Activated naive CD4-positive, alpha-beta T cell treated with anti-CD3 and anti-CD28 coated beads for 36 hours (primary cell): ENCODE data around the gene ATXN1. TPM values are rescaled to one million over a fixed set of nuclear protein-coding genes. Genes with fewer than 3 reads are reported as not detected.

Experiments used
- CTCF ChIA-PET: fragments of 350-600 bp; sonication (Branson Sonifier 250); formaldehyde crosslinking; loops from one replicate; lab custom pipeline; 2021; ENCODE audit warnings: antibody characterized with exemption; lab: Charles Lee
- DNase-seq: peaks from one replicate; pipeline ENCODE4 v3.0.0-alpha.2; 2020
- H3K27ac Mint-ChIP-seq: one replicate; pipeline ENCODE4 v1.8.0; 2021; ENCODE audit warnings: mild to moderate bottlenecking, mixed read lengths
- H3K27me3 Mint-ChIP-seq: one replicate; pipeline ENCODE4 v1.8.0; 2021; ENCODE audit warnings: low read depth, mixed read lengths
- H3K36me3 Mint-ChIP-seq: one replicate; pipeline ENCODE4 v1.8.0; 2021; ENCODE audit warnings: low read depth, mixed read lengths
- H3K4me1 Mint-ChIP-seq: one replicate; pipeline ENCODE4 v1.8.0; 2021; ENCODE audit warnings: low read depth, mixed read lengths
- H3K4me3 Mint-ChIP-seq: one replicate; pipeline ENCODE4 v1.8.0; 2021; ENCODE audit warnings: mild to moderate bottlenecking, moderate library complexity, mixed read lengths
- H3K9me3 Mint-ChIP-seq: one replicate; pipeline ENCODE4 v1.8.0; 2021; ENCODE audit warnings: mixed read lengths
- intact Hi-C: fragments of 100-400 bp; cut with micrococcal nuclease; formaldehyde crosslinking; loops from one replicate; pipeline ENCODE4 v1.15.1; 2023
- total RNA-seq, 2 experiments: library from RNA; stranded (reverse); gene quantifications; one replicate each; pipeline ENCODE4 v1.2.3, GENCODE V29; 2021

The ATXN1 gene
- total RNA-seq, 2 experiments from 2014 or later: 9.4 to 12.7 TPM

DNA sequence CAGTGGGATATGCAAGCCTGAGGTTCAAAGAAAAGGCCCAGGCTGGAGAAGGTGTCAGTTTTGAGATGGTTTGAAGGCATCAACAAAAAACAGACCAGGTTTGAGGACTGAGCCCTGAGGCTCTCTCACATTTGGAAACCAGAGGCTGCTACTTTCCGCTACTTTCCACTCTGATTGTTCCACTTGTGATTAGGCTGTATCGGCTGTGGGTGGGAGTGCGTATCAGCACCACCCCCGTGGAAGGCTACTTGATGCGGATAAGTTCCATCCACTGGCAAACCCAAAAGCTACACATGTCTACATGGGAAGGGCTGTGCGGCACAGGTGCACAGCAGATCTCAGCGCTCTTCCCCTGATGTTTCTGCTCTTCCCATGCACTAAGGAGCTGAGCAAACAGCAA, 324.2 kb downstream of the ATXN1 start:
- DNase-seq: no peak

DNA sequence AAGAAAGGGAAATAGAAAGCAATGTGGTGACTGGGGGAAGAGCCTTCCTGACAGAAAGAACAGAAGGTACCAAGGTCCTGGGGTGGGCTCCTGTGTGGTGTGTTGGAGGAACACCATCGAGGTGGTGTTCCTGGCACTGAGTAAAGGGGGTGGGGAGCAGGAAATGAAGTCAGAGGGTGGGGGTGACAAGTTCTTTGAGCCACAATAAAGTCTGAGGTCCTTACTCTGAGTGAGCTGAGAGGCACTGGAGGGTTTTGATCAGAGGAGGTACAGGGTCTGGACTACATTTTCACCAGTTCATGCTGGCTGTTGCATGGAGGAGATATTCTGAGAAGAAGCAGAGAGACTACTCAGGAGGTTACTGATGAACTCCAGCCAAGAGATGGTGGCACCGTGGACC, 324.7 kb downstream of the ATXN1 start:
- Mint-ChIP-seq H3K27ac (peak overlapping the region; percentile 89), H3K4me3 (peak overlapping the region; percentile 78), H3K27me3 (no peaks in the 10 kb centered on the region), H3K4me1 (peaks cover 75% of the 10 kb centered on the region), H3K9me3 (no peaks in the 10 kb centered on the region), H3K36me3 (peaks cover 10% of the 10 kb centered on the region)
- DNase-seq: peak; percentile 74
- CTCF ChIA-PET: no interaction called here
- intact Hi-C loops: loop anchor here (1.0 to 2.0 kb wide), 4 partner anchors 15 to 114 kb away; no protein-coding TSS in a partner anchor

More for the DNA sequence above, 324.2 kb downstream of the ATXN1 start:
- intact Hi-C loops: loop anchor here (2.0 kb wide), 2 partner anchors 38 to 46 kb away; no protein-coding TSS in a partner anchor
- Mint-ChIP-seq H3K4me1 (peaks cover 71% of the 10 kb centered on the region), H3K9me3 (no peaks in the 10 kb centered on the region), H3K27ac (peak overlapping the region; percentile 89), H3K36me3 (peaks cover 10% of the 10 kb centered on the region), H3K4me3 (peak overlapping the region; percentile 78), H3K27me3 (no peaks in the 10 kb centered on the region)
- CTCF ChIA-PET: interaction anchor here (1.3 kb wide), 1 partner anchor 17 kb away, joined by 5 read pairs; no protein-coding TSS in a partner anchor

DNA sequence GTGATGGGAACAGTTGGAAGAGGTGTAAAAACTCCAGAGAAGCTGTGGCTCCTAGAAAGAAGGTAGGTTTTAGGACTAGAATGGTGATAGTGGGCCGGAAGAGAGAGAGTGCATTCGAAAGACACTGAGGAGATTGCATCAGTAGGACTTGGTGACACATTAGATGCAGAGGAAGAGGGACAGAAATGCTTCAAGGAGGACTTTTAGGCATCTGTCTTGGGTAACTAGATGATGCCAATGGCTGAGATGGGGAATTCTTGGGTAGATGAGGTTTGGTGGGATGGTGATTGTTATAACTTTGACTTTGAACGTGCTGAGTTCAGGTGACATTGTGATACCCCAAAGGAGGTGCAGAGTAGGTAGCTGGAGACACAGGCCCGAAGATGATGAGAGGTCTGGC, 326.4 kb downstream of the ATXN1 start:
- CTCF ChIA-PET: no interaction called here
- Mint-ChIP-seq H3K36me3 (peaks cover 14% of the 10 kb centered on the region), H3K27ac (peak overlapping the region; percentile 89), H3K27me3 (no peaks in the 10 kb centered on the region), H3K4me1 (peaks cover 60% of the 10 kb centered on the region), H3K9me3 (no peaks in the 10 kb centered on the region), H3K4me3 (peak overlapping the region; percentile 38)
- intact Hi-C loops: no loop called here
- no peak for DNase-seq

DNA sequence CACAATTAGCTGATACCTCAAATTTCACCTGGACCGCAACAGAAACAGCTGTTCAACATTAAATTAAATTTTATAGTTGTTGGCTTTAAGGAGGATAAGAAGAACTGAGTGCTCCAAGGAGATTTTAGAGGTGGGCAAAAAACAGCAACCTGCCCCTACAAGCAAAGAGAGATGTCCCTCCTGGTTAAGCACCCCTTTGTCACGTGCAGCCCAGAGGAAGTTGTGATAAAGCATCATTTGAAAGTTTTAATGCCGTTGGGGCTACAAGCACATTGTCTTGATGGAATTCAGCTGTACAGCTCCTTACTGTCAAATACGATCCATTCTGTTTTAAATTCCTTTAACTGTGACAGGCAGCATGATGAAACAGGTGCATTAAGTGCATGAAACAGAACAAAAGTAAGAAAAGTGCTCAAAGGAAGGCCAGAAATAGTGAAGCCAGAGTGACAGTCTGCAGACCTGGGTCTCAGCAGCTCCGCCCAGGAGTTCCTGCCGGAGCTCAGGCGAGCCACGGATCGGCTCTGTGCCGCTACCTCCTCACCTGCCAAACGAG, 327.8 kb downstream of the ATXN1 start:
- no peaks in the 10 kb centered on the region for H3K9me3 Mint-ChIP-seq
- CTCF ChIA-PET: no interaction called here
- H3K4me3 Mint-ChIP-seq: no peak overlapping the region
- H3K4me1 Mint-ChIP-seq: peaks cover 56% of the 10 kb centered on the region
- H3K27ac Mint-ChIP-seq: peak overlapping the region; percentile 89
- no peaks in the 10 kb centered on the region for H3K27me3 Mint-ChIP-seq
- no peak for DNase-seq
- intact Hi-C loops: no loop called here
- H3K36me3 Mint-ChIP-seq: peaks cover 14% of the 10 kb centered on the region

DNA sequence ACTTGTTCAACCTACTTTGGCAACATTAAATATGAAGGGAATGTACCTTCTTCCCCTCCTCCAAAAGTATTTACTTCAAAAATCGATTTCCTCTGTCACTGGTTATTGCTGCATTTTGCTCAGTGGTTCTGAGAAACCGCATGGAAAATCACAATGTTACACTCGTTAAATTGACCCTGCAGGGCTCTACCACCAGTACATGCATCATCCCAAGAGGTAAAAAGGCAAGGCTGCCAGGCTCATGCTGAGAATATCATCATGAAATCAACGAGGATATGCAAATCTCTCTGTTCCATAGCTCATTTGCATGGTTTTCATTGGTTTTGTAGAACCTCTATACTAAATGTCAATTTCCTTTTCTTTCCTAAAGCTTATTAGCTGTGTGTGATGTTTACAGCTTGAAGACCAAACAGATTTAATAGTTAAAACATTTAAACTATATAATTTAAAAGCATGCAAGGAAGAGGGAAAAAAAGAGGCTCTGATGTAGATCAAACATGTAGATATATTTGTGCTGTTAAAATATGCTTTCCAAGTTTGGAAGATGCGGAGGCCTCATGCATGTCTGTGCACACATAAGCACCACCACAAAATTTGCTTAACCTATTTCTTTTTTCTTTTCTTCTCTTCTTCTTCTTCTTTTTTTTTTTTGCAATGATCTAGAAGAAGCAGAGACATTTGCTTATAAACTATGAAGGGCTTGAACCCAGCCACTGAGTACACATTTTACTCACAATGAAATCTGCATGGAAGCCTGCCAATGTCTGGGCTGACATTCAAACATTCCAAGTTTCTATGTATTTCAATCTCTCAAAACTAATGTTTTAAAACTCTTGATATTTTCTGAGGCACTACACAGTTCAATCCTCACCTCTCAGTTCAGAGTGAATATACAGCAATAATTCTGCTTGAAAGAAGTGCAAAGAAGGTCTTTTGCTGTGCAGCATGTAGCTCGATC, 328.9 kb downstream of the ATXN1 start:
- intact Hi-C loops: loop anchor here (1.0 kb wide), 1 partner anchor 11 kb away; no protein-coding TSS in a partner anchor
- peaks cover 50% of the 10 kb centered on the region for H3K4me1 Mint-ChIP-seq
- H3K27ac Mint-ChIP-seq: peak overlapping the region; percentile 54
- H3K4me3 Mint-ChIP-seq: no peak overlapping the region
- H3K27me3 Mint-ChIP-seq: no peaks in the 10 kb centered on the region
- no peaks in the 10 kb centered on the region for H3K9me3 Mint-ChIP-seq
- CTCF ChIA-PET: interaction anchor here (0.7 kb wide), 1 partner anchor 102 kb away, joined by 3 read pairs; no protein-coding TSS in a partner anchor
- peaks cover 13% of the 10 kb centered on the region for H3K36me3 Mint-ChIP-seq
- no peak for DNase-seq

DNA sequence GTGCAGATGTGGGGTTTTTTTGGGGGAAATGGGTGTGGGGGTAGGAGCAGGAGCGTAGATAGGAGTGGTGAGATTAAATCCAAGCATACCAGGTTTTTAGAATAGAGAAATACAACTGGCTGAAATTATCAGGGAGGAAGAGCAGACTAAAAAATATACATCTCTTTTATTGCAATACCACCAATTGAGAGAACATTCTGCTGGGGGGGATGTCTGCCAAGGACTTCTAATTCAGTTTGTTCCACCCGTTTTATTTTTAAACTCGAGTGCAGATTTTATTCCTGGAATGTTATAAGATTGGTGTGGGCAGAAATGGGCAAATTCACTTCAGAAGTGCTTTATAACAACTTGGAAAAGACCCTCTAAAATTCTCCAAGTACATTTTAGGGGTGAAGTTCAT, 330.2 kb downstream of the ATXN1 start:
- H3K4me3 Mint-ChIP-seq: no peak overlapping the region
- no peaks in the 10 kb centered on the region for H3K27me3 Mint-ChIP-seq
- peaks cover 41% of the 10 kb centered on the region for H3K4me1 Mint-ChIP-seq
- intact Hi-C loops: no loop called here
- H3K27ac Mint-ChIP-seq: no peak overlapping the region
- no peak for DNase-seq
- CTCF ChIA-PET: no interaction called here
- peaks cover 10% of the 10 kb centered on the region for H3K36me3 Mint-ChIP-seq
- no peaks in the 10 kb centered on the region for H3K9me3 Mint-ChIP-seq

DNA sequence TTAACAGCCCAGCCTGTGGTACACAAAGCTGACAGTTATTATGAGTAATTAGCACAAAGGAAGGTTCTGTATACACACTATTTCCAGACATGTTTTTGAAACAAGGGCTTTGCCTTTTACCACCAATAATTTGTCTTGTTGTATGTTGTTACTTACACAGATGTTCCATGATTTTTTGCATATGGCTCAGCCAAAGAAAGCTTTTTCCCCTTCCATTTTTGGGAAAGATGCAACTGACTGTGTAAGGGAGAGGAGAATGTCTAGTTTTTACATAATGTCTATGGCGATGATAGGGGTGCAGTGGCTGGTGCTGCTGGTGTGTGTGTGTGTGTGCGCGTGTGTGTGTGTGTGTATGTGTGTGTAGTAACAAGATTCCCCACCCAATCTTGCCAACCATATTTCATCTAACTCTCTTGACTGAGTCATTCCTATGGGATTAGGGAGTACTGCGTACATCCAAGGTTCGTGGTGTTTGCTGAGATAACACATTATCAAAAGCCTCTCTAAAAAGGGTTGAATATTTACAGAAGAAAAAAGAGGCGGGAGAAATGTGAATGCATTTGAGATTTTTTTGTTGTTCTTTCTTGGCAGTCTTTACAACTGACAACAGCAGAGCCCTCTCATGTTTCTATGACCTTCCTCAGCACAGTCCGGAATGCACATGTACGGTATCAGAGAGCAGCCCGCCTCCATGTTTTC, 330.7 kb downstream of the ATXN1 start:
- Mint-ChIP-seq H3K27ac (no peak overlapping the region), H3K9me3 (no peaks in the 10 kb centered on the region), H3K4me1 (peaks cover 42% of the 10 kb centered on the region), H3K27me3 (no peaks in the 10 kb centered on the region), H3K4me3 (no peak overlapping the region), H3K36me3 (peaks cover 10% of the 10 kb centered on the region)
- intact Hi-C loops: no loop called here
- DNase-seq: no peak
- CTCF ChIA-PET: interaction anchor here (0.5 kb wide), 1 partner anchor 106 kb away, joined by 4 read pairs; no protein-coding TSS in a partner anchor

DNA sequence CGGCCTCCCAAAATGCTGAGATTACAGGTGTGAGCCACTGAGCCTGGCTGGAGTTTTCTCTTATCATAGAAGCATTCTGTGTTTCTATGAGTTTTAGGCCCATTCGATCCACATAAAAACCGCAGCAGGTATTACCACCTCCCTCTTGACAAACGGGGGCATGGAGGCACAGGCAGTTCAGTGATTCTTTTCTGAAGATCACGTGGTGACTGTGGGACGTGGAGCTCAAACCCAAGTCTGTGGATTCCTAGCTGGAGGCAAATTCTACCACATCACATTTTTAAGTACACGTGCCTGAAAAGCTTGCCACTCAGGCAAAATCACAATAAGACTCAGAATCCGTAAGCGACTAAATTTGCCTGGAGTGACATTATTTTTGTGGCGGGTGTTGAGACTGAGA, 331.6 kb downstream of the ATXN1 start:
- no peak for DNase-seq
- Mint-ChIP-seq H3K27ac (no peak overlapping the region), H3K4me1 (peaks cover 34% of the 10 kb centered on the region), H3K4me3 (no peak overlapping the region), H3K27me3 (no peaks in the 10 kb centered on the region), H3K9me3 (no peaks in the 10 kb centered on the region), H3K36me3 (peaks cover 4% of the 10 kb centered on the region)
- intact Hi-C loops: loop anchor here (10.0 kb wide), 1 partner anchor 295 kb away; no protein-coding TSS in a partner anchor
- CTCF ChIA-PET: no interaction called here

DNA sequence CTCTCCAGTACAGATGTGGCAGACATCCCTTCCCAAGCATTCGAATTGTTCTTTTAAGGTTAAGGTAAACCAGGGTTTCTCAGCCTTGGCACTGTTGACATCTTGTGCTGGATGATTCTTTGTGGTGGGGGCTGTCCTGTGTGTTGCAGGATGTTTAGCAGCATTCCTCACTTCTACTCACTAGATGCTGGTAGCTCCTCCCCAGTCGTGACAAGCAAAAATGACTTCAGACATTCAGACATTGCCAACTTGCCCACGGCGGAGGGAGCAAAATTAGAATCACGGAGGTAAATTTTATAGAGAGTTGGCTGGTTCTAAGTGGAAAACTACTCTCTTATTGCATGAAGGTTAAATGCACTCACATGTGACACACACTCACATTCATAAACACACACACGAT, 334.1 kb downstream of the ATXN1 start:
- CTCF ChIA-PET: no interaction called here

DNA sequence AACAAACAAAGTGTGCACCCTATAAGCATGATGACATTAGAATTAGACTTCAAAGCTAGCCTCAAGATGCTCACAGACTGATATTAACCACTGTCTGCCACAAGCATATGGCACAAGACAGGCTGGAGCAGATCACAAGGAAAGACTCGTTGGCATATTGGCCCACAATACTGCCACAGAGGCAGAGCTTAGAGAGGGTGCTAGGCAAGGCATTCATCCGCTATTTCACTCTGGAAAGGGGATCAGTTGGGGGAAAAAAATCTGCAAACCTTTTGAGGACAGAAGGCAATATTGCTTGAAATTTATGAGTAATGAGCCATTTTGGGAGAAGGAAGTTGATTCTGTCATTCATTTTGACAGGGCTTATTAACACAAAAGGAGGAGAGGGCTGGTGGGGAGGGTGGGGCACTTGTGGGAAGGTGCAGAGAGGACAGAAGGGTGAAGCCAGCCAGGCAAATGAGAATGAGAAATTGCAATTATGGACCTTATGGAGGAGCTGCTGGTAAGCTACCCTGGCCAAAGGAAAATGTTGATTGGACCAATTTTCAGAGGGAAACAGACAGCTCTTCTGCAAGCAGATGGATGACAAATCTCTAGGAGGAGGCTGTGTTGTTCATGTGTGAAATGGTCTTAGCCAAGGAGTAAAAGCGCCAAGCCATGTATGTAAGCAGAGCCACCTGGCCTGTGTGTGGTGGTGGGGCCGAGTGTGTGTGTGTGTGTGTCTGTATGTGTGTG, 335.2 kb downstream of the ATXN1 start:
- no peaks in the 10 kb centered on the region for H3K27me3 Mint-ChIP-seq
- peaks cover 29% of the 10 kb centered on the region for H3K4me1 Mint-ChIP-seq
- no peaks in the 10 kb centered on the region for H3K9me3 Mint-ChIP-seq
- CTCF ChIA-PET: no interaction called here
- intact Hi-C loops: loop anchor here (10.0 kb wide), 1 partner anchor 291 kb away; no protein-coding TSS in a partner anchor
- no peak overlapping the region for H3K4me3 Mint-ChIP-seq
- peaks cover 4% of the 10 kb centered on the region for H3K36me3 Mint-ChIP-seq
- DNase-seq: no peak
- no peak overlapping the region for H3K27ac Mint-ChIP-seq

More for the DNA sequence above, 334.1 kb downstream of the ATXN1 start:
- Mint-ChIP-seq H3K36me3 (peaks cover 4% of the 10 kb centered on the region), H3K27me3 (no peaks in the 10 kb centered on the region), H3K4me3 (no peak overlapping the region), H3K4me1 (peaks cover 25% of the 10 kb centered on the region), H3K9me3 (no peaks in the 10 kb centered on the region), H3K27ac (no peak overlapping the region)
- no peak for DNase-seq
- intact Hi-C loops: loop anchor here (10.0 kb wide), 1 partner anchor 292 kb away; no protein-coding TSS in a partner anchor

DNA sequence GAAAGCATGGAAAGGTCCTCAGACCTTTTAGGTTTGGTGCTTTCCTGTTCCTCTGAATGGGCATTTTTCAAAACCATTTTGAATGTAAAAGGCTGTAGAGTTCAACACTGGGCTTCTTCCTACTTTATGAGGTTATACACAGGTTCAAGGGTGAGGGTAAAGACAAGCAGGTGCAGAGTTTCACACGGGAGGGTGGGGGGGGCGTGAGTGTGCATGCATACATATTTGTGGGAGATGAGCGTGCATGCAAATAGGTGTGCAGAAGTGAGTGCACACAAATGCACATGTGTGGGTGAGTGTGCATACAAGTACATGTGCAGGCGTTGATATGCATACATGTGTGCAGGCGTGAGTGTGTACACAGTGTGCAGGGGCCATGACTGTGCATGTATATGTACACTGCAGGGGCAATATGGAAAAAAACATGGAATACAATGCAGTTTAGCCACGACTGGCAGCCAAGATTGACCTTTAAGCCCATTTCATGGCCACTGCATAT, 339.7 kb downstream of the ATXN1 start:
- Mint-ChIP-seq H3K4me3 (peak overlapping the region; percentile 45), H3K36me3 (no peaks in the 10 kb centered on the region), H3K27me3 (no peaks in the 10 kb centered on the region), H3K4me1 (peaks cover 46% of the 10 kb centered on the region), H3K27ac (peak overlapping the region; percentile 95), H3K9me3 (no peaks in the 10 kb centered on the region)
- intact Hi-C loops: loop anchor here (1.0 to 10.0 kb wide), 12 partner anchors 11 to 1285 kb away; partner anchors contain the start of gene NUP153
- DNase-seq: no peak
- CTCF ChIA-PET: interaction anchor here (0.6 to 1.4 kb wide), 5 partner anchors 50 to 770 kb away, joined by 3 to 4 read pairs (median 3); no protein-coding TSS in a partner anchor
